Subcutaneous preadipocyte (primary cell): ENCODE results near the gene EIF1AY. TPM values are rescaled to one million over a fixed set of nuclear protein-coding genes. Genes with fewer than 3 reads are reported as not detected.

Experiments used
- small RNA-seq: library from RNA; depleted of rRNA; stranded (forward); fragments of <200 nt; gene quantifications from one replicate; pipeline ENCODE3, GENCODE V24; 2012
- total RNA-seq: library from RNA; depleted of rRNA; stranded (reverse); fragments of >200 nt; gene quantifications from 2 replicates; pipeline ENCODE4 v1.2.3, GENCODE V29; 2012

The EIF1AY gene
- not detected in 2 replicates for total RNA-seq

GRCh38 chrY:20575531-20576121 is at the start of gene EIF1AY:
Gene EIF1AY, plus strand, starts transcription at chrY:20575776. Its CDS starts 96 bp downstream, at chrY:20575872.

Small RNA genes lying within 50 kb of the gene (small RNA-seq; reads per million reads assigned to genes)
- gene KDM5DP1 = not detected

Other genes with a start within 250 kb of the EIF1AY start
- gene RPS4Y2, start 180.3 kb downstream of the EIF1AY start, total RNA-seq = not detected in 2 replicates